H1 (cell line): Measurements from ENCODE around the gene MGME1. TPM values are rescaled to one million over a fixed set of nuclear protein-coding genes. Genes with fewer than 3 reads are reported as not detected.

Experiments used
- CTCF ChIA-PET: fragments of 300-600 bp; sonication (Branson Sonifier 250); formaldehyde crosslinking; loops from one replicate; lab custom pipeline; 2021; ENCODE audit not compliant: partially characterized antibody; lab: Charles Lee
- POLR2A ChIA-PET: fragments of 300-600 bp; sonication (Branson Sonifier 250); formaldehyde crosslinking; loops from one replicate; lab custom pipeline; 2021; ENCODE audit warnings: inconsistent platforms; ENCODE audit not compliant: partially characterized antibody; lab: Charles Lee
- DNase-seq, 2 experiments: peaks; one replicate each; pipeline versions ENCODE4 v3.0.0 to v3.0.0-alpha.2; 2010 to 2022; ENCODE audit warnings: low spot score in 2 of 2, low read depth in 1 of 2, mixed read lengths in 1 of 2
- FAIRE-seq: peaks from 2 replicates; lab custom pipeline; 2011; peaks lifted over from hg19 to GRCh38; lab: Jason Lieb, UNC
- H2AFZ ChIP-seq: 2 replicates; pipeline ENCODE4 v1.8.1; 2012; ENCODE audit warnings: low read length, inconsistent platforms
- H2AK5ac ChIP-seq: 2 replicates; pipeline ENCODE4 v1.6.1; 2013; ENCODE audit warnings: low read depth, low read length
- H2BK120ac ChIP-seq: replicated peaks from 2 replicates; pipeline ENCODE3; 2013; ENCODE audit warnings: low read depth, low read length, inconsistent platforms
- H2BK12ac ChIP-seq: 2 replicates; pipeline ENCODE4 v1.6.1; 2013; ENCODE audit warnings: low read depth, low read length
- H2BK15ac ChIP-seq: 2 replicates; pipeline ENCODE4 v1.6.1; 2013; ENCODE audit warnings: low read length
- H2BK20ac ChIP-seq: 2 replicates; pipeline ENCODE4 v1.6.1; 2013; ENCODE audit warnings: low read length
- H2BK5ac ChIP-seq: 2 replicates; pipeline ENCODE4 v1.6.1; 2013; ENCODE audit warnings: low read depth, low read length
- H3K14ac ChIP-seq: 2 replicates; pipeline ENCODE4 v1.6.1; 2013; ENCODE audit warnings: inconsistent platforms; ENCODE audit not compliant: insufficient read length
- H3K18ac ChIP-seq: 2 replicates; pipeline ENCODE4 v1.6.1; 2013; ENCODE audit warnings: low read length; ENCODE audit errors: extremely low read depth
- H3K23ac ChIP-seq: 2 replicates; pipeline ENCODE4 v1.6.1; 2013; ENCODE audit warnings: inconsistent platforms; ENCODE audit not compliant: insufficient read length
- H3K23me2 ChIP-seq: 2 replicates; pipeline ENCODE4 v1.6.1; 2013; ENCODE audit warnings: low read depth, low read length
- H3K27ac ChIP-seq: 2 replicates; pipeline ENCODE4 v1.6.1; 2011; ENCODE audit warnings: low read depth, low read length, inconsistent platforms
- H3K27me3 ChIP-seq, 4 experiments: replicated peaks in 1 of 4; 1 replicate in 1 of 4; 2 replicates in 3 of 4; pipeline versions ENCODE4 v1.6.1 to v1.8.1; 2011 to 2013; ENCODE audit warnings: low read length in 3 of 4, mild to moderate bottlenecking in 3 of 4, inconsistent platforms in 2 of 4, mixed read lengths in 2 of 4, moderate library complexity in 1 of 4; ENCODE audit not compliant: control insufficient read depth in 3 of 4, insufficient read depth in 3 of 4; ENCODE audit errors: extremely low read depth in 1 of 4
- H3K36me3 ChIP-seq, 4 experiments: 2 replicates each; pipeline versions ENCODE4 v1.6.1 to v1.8.1; 2011 to 2013; ENCODE audit warnings: mild to moderate bottlenecking in 4 of 4, low read length in 3 of 4, moderate library complexity in 2 of 4, control low read depth in 1 of 4, inconsistent platforms in 1 of 4; ENCODE audit not compliant: insufficient read depth in 4 of 4, control insufficient read depth in 2 of 4
- H3K4ac ChIP-seq: replicated peaks from 2 replicates; pipeline ENCODE3; 2013; ENCODE audit warnings: low read length, low read depth, mixed read lengths, inconsistent platforms; ENCODE audit not compliant: insufficient read length
- H3K4me1 ChIP-seq, 4 experiments: replicated peaks in 1 of 4; 1 replicate in 1 of 4; 2 replicates in 3 of 4; pipeline versions ENCODE4 v1.6.1 to v1.8.1; 2011 to 2013; ENCODE audit warnings: low read length in 3 of 4, inconsistent platforms in 2 of 4, mixed read lengths in 1 of 4; ENCODE audit not compliant: insufficient read depth in 4 of 4, control insufficient read depth in 3 of 4
- H3K4me2 ChIP-seq, 2 experiments: 2 replicates each; pipeline versions ENCODE4 v1.6.1 to v1.8.1; 2011 to 2013; ENCODE audit warnings: low read depth in 2 of 2, low read length in 2 of 2, control low read depth in 1 of 2, inconsistent platforms in 1 of 2, mild to moderate bottlenecking in 1 of 2; ENCODE audit not compliant: insufficient read depth in 1 of 2
- H3K4me3 ChIP-seq, 4 experiments: fragments of 200-600, 300-600 bp in 1 of 4; sonication (generic), shearing (Covaris generic), sonication (Bioruptor Twin) in 1 of 4; 2 replicates each; pipeline versions ENCODE4 v1.5.1 to v1.8.1; 2011 to 2016; ENCODE audit warnings: low read length in 4 of 4, low read depth in 3 of 4, control low read depth in 2 of 4, inconsistent platforms in 2 of 4, mild to moderate bottlenecking in 2 of 4, mixed read lengths in 1 of 4, moderate library complexity in 1 of 4; ENCODE audit not compliant: insufficient read depth in 2 of 4; ENCODE audit errors: extremely low read depth in 1 of 4
- H3K56ac ChIP-seq: replicated peaks from 2 replicates; pipeline ENCODE3; 2013; ENCODE audit warnings: low read depth, mild to moderate bottlenecking, mixed read lengths, low read length, inconsistent platforms; ENCODE audit not compliant: insufficient read length
- H3K79me1 ChIP-seq: 2 replicates; pipeline ENCODE4 v1.6.1; 2013; ENCODE audit warnings: low read depth, low read length, control low read depth
- H3K79me2 ChIP-seq, 2 experiments: 2 replicates each; pipeline versions ENCODE4 v1.6.1 to v1.8.1; 2012 to 2013; ENCODE audit warnings: low read length in 2 of 2, mild to moderate bottlenecking in 2 of 2, inconsistent platforms in 1 of 2; ENCODE audit not compliant: insufficient read depth in 2 of 2, control insufficient read depth in 1 of 2
- H3K9ac ChIP-seq, 4 experiments: replicated peaks in 1 of 4; 1 replicate in 1 of 4; 2 replicates in 3 of 4; pipeline versions ENCODE4 v1.6.1 to v1.8.1; 2011 to 2013; ENCODE audit warnings: low read depth in 3 of 4, low read length in 3 of 4, control low read depth in 2 of 4, mild to moderate bottlenecking in 2 of 4, moderate library complexity in 2 of 4, inconsistent platforms in 1 of 4; ENCODE audit errors: extremely low read depth in 1 of 4
- H3K9me3 ChIP-seq, 2 experiments: 2 replicates each; pipeline versions ENCODE4 v1.6.1 to v1.8.1; 2012 to 2013; ENCODE audit warnings: mild to moderate bottlenecking in 2 of 2, moderate library complexity in 2 of 2, control low read depth in 1 of 2, inconsistent platforms in 1 of 2, low read depth in 1 of 2, low read length in 1 of 2, mixed read lengths in 1 of 2; ENCODE audit not compliant: insufficient read depth in 2 of 2
- H4K20me1 ChIP-seq, 2 experiments: replicated peaks in 1 of 2; 2 replicates each; pipeline versions ENCODE3 to v1.8.1; 2011 to 2013; ENCODE audit warnings: inconsistent platforms in 2 of 2, low read length in 2 of 2, mild to moderate bottlenecking in 1 of 2; ENCODE audit not compliant: insufficient read depth in 2 of 2, control insufficient read depth in 1 of 2
- H4K5ac ChIP-seq: 2 replicates; pipeline ENCODE4 v1.6.1; 2013; ENCODE audit warnings: low read length, low read depth, mixed read lengths, inconsistent platforms; ENCODE audit not compliant: insufficient read length
- H4K8ac ChIP-seq: 2 replicates; pipeline ENCODE4 v1.8.0; 2013; ENCODE audit warnings: mild to moderate bottlenecking, moderate library complexity, low read length, inconsistent platforms; ENCODE audit not compliant: insufficient read depth; ENCODE audit errors: extremely low read depth
- H4K91ac ChIP-seq: replicated peaks from 2 replicates; pipeline ENCODE3; 2013; ENCODE audit warnings: low read length, mixed read lengths, inconsistent platforms; ENCODE audit not compliant: insufficient read length
- ATF3 ChIP-seq: IDR thresholded peaks from 2 replicates; pipeline ENCODE4 v1.6.1; 2011; ENCODE audit warnings: low read depth, mild to moderate bottlenecking, low read length; ENCODE audit not compliant: insufficient read depth
- CBX8 ChIP-seq: fragments of 300-800, 300-1000 bp; sonication (generic); IDR thresholded peaks from 2 replicates; pipeline ENCODE4 v1.7.1; 2016; ENCODE audit warnings: low read depth, low read length, borderline replicate concordance
- EP300 ChIP-seq, 2 experiments: IDR thresholded peaks; 1 replicate in 1 of 2; 2 replicates in 1 of 2; pipeline ENCODE4 v1.6.1; 2011 to 2012; ENCODE audit warnings: low read depth in 2 of 2, low read length in 2 of 2, mild to moderate bottlenecking in 2 of 2, borderline replicate concordance in 1 of 2, inconsistent platforms in 1 of 2, moderate library complexity in 1 of 2
- GTF2F1 ChIP-seq: IDR thresholded peaks from 2 replicates; pipeline ENCODE4 v1.6.1; 2012; ENCODE audit warnings: low read depth, low read length, improper control_type of control experiment, borderline replicate concordance
- JUN ChIP-seq: IDR thresholded peaks from 2 replicates; pipeline ENCODE4 v1.6.1; 2011; ENCODE audit warnings: low read depth, mild to moderate bottlenecking, improper control_type of control experiment, low read length
- JUND ChIP-seq: IDR thresholded peaks from 2 replicates; pipeline ENCODE4 v1.6.1; 2011; ENCODE audit warnings: mild to moderate bottlenecking, improper control_type of control experiment, low read length
- WGBS, 2 experiments: shearing (Covaris generic) in 1 of 2; methylation state at CpG; one replicate each; pipeline versions ENCODE4 v1.1.6 to v1.1.7; 2013 to 2015; ENCODE audit warnings: low lambda C conversion rate in 2 of 2, mixed read lengths in 2 of 2, inconsistent platforms in 1 of 2, low coverage in 1 of 2, missing lambda C conversion rate in 1 of 2; ENCODE audit not compliant: insufficient replicate concordance in 2 of 2, insufficient coverage in 1 of 2, insufficient read length in 1 of 2; ENCODE audit errors: extremely low coverage in 1 of 2, missing lambda C conversion rate in 1 of 2; 5-methylcytosine and 5-hydroxymethylcytosine counted together
- polyA plus RNA-seq, 7 experiments: library from polyadenylated mRNA; depleted of rRNA in 3 of 7; stranded (reverse) in 5 of 7; unstranded in 2 of 7; fragments of >200 nt in 5 of 7; fragments of 200-250 nt in 2 of 7; gene quantifications; 1 replicate in 5 of 7; 2 replicates in 1 of 7; 4 replicates in 1 of 7; pipeline versions ENCODE4 v1.2.1 to v1.2.3, GENCODE V29; 2011 to 2013; ENCODE audit warnings: missing spikeins in 2 of 7, mixed read lengths in 2 of 7
- total RNA-seq: library from RNA; stranded (reverse); fragmentation: NEBNext Ultra II Directional; extraction: Animal tissue kit (Norgen Biotek cat#: 25700); gene quantifications from 2 replicates; pipeline ENCODE4 v1.2.1, GENCODE V29; 2021

Gene MGME1
- total and polyA plus RNA-seq, 2 of the 8 experiments (the other 6 are each of a cell fraction or from before 2014, with no cell fraction given): 27.7 to 59.0 TPM

DNA sequence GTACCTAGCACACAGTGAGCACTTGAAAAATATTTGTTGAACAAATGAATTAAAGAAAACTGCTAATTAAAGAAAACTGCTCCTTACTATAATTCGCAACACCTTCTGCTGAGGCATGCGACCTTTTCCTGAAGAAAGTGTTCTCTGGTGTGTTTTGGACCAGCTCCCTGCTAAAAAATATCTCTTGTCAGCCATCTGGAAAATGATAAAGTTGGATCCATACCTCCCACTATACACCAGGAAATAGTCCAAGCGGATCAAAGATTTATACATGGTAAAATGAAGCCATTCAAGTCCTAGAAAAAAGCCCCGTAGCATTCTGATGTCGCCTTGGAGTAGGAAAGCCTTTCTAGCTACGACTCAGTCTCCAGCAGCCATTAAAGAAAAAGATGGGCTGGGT, 45.6 kb downstream of the MGME1 start:
- WGBS, 2 experiments: 96% methylated on average over 6 of the region's 6 CpGs; no CpG with 5 or more reads in 1 of the 2 experiments
- Histone ChIP-seq H3K18ac (no peak overlapping the region), H3K27ac (no peak overlapping the region), H2BK120ac (no peak overlapping the region), H2AFZ (no peak overlapping the region), H2BK12ac (no peak overlapping the region), H4K8ac (no peak overlapping the region), H3K79me1 (no peaks in the 10 kb centered on the region), H2AK5ac (no peak overlapping the region), H3K4me3 (no peak overlapping the region), H3K4me1 (no peaks in the 10 kb centered on the region), H4K91ac (no peak overlapping the region), H3K4ac (no peak overlapping the region), H3K9ac (no peak overlapping the region), H2BK20ac (no peak overlapping the region), H3K23me2 (no peaks in the 10 kb centered on the region), H2BK15ac (no peak overlapping the region), H2BK5ac (no peak overlapping the region), H3K36me3 (no peaks in the 10 kb centered on the region; a peak in 2 of 8 replicates), H3K56ac (no peak overlapping the region), H3K79me2 (no peaks in the 10 kb centered on the region), H3K27me3 (no peaks in the 10 kb centered on the region), H3K4me2 (no peak overlapping the region), H4K5ac (no peak overlapping the region), H3K14ac (no peak overlapping the region), H3K9me3 (no peaks in the 10 kb centered on the region), H3K23ac (no peak overlapping the region), H4K20me1 (peaks cover 0 to 1% of the 10 kb centered on the region in 2 experiments)
- FAIRE-seq (no peak), DNase-seq (no peak)
- ChIA-PET CTCF (interaction anchor here (1.3 kb wide), 1 partner anchor 10 kb away, joined by 3 read pairs; no protein-coding TSS in a partner anchor), POLR2A (interaction anchor here (0.6 kb wide), 1 partner anchor 15 kb away, joined by 3 read pairs; no protein-coding TSS in a partner anchor)
- TF ChIP-seq JUN (no peak), EP300 (IDR thresholded peaks at IDR 0.05; ENCODE audit: borderline replicate concordance in 1 of 2, low read depth in 2 of 2, low read length in 2 of 2) (no peak), CBX8 (no peak), GTF2F1 (no peak), JUND (no peak), ATF3 (no peak)
